Liver (tissue), 9 donors: ENCODE results near the gene WWOX. TPM values are rescaled to one million over a fixed set of nuclear protein-coding genes. Genes with fewer than 3 reads are reported as not detected.

Source experiments
- DNase-seq: peaks from one replicate; pipeline ENCODE4 v3.0.0-alpha.2; 2017; ENCODE audit warnings: low spot score
- H3K27ac ChIP-seq, 2 donors: one replicate each; pipeline ENCODE4 v1.7.0; 2013; ENCODE audit warnings: inconsistent platforms in 2 of 2, low read length in 2 of 2, control low read depth in 1 of 2, low read depth in 1 of 2, mild to moderate bottlenecking in 1 of 2
- H3K27me3 ChIP-seq, 4 donors: one replicate each; pipeline versions ENCODE4 v1.6.1 to v1.7.0; 2013; ENCODE audit warnings: low read length in 3 of 4, inconsistent platforms in 1 of 4, mild to moderate bottlenecking in 1 of 4, moderate library complexity in 1 of 4; ENCODE audit not compliant: control insufficient read depth in 4 of 4, insufficient read depth in 4 of 4
- H3K36me3 ChIP-seq, 4 donors: one replicate each; pipeline versions ENCODE4 v1.6.1 to v1.7.0; 2013; ENCODE audit warnings: low read length in 3 of 4, mild to moderate bottlenecking in 3 of 4, low read depth in 1 of 4, moderate library complexity in 1 of 4; ENCODE audit not compliant: control insufficient read depth in 4 of 4, insufficient read depth in 3 of 4
- H3K4me1 ChIP-seq, 4 donors: one replicate each; pipeline versions ENCODE4 v1.6.1 to v1.7.0; 2013; ENCODE audit warnings: low read length in 3 of 4, mild to moderate bottlenecking in 3 of 4, moderate library complexity in 1 of 4; ENCODE audit not compliant: control insufficient read depth in 4 of 4, insufficient read depth in 4 of 4
- H3K4me3 ChIP-seq, 3 donors: one replicate each; pipeline versions ENCODE4 v1.6.1 to v1.7.0; 2013; ENCODE audit warnings: low read length in 3 of 3, control low read depth in 1 of 3, low read depth in 1 of 3, mild to moderate bottlenecking in 1 of 3
- H3K9ac ChIP-seq, 2 donors: one replicate each; pipeline ENCODE4 v1.7.0; 2013; ENCODE audit warnings: low read length in 2 of 2, mild to moderate bottlenecking in 2 of 2, moderate library complexity in 2 of 2, control low read depth in 1 of 2, low read depth in 1 of 2
- H3K9me3 ChIP-seq, 4 donors: one replicate each; pipeline versions ENCODE4 v1.6.1 to v1.7.0; 2013; ENCODE audit warnings: low read length in 3 of 4; ENCODE audit not compliant: control insufficient read depth in 4 of 4
- EGR1 ChIP-seq, 2 donors: IDR thresholded peaks; 2 replicates each; pipeline ENCODE4 v1.6.1; 2016 to 2018; ENCODE audit warnings: antibody characterized with exemption in 2 of 2, low read depth in 2 of 2
- FOXA1 ChIP-seq: IDR thresholded peaks from 2 replicates; pipeline ENCODE4 v1.6.1; 2016; ENCODE audit warnings: antibody characterized with exemption
- FOXA2 ChIP-seq: IDR thresholded peaks from 2 replicates; pipeline ENCODE4 v1.6.1; 2016; ENCODE audit warnings: antibody characterized with exemption
- GABPA ChIP-seq, 2 donors: IDR thresholded peaks in 1 of 2; conservative IDR thresholded peaks in 1 of 2; 2 replicates each; pipeline ENCODE4 v1.6.1; 2016; ENCODE audit warnings: antibody characterized with exemption in 2 of 2, mild to moderate bottlenecking in 1 of 2, moderate library complexity in 1 of 2
- HNF4A ChIP-seq, 2 donors: conservative IDR thresholded peaks; 2 replicates each; pipeline ENCODE4 v1.6.1; 2016; ENCODE audit warnings: antibody characterized with exemption in 2 of 2, mild to moderate bottlenecking in 2 of 2
- HNF4G ChIP-seq: IDR thresholded peaks from 2 replicates; pipeline ENCODE4 v1.6.1; 2016; ENCODE audit warnings: antibody characterized with exemption
- MAX ChIP-seq: IDR thresholded peaks from 2 replicates; pipeline ENCODE4 v1.6.1; 2016; ENCODE audit warnings: antibody characterized with exemption
- NR2F2 ChIP-seq: IDR thresholded peaks from 2 replicates; pipeline ENCODE4 v1.6.1; 2016; ENCODE audit warnings: antibody characterized with exemption
- RAD21 ChIP-seq, 2 donors: IDR thresholded peaks; 2 replicates each; pipeline ENCODE4 v1.6.1; 2016; ENCODE audit warnings: antibody characterized with exemption in 2 of 2, mild to moderate bottlenecking in 2 of 2
- RXRA ChIP-seq, 2 donors: IDR thresholded peaks; 2 replicates each; pipeline ENCODE4 v1.6.1; 2017 to 2018; ENCODE audit warnings: antibody characterized with exemption in 2 of 2, mild to moderate bottlenecking in 1 of 2
- SP1 ChIP-seq: IDR thresholded peaks from 2 replicates; pipeline ENCODE4 v1.6.1; 2018; ENCODE audit warnings: antibody characterized with exemption, mild to moderate bottlenecking
- TAF1 ChIP-seq: conservative IDR thresholded peaks from 2 replicates; pipeline ENCODE4 v1.6.1; 2016; ENCODE audit warnings: antibody characterized with exemption, mild to moderate bottlenecking
- ZBTB33 ChIP-seq: IDR thresholded peaks from 2 replicates; pipeline ENCODE4 v1.6.1; 2016; ENCODE audit warnings: antibody characterized with exemption
- WGBS: extraction: QIAGEN DNeasy Blood & Tissue Kit; methylation state at CpG from one replicate; pipeline ENCODE4 v1.1.7; 2013; 5-methylcytosine and 5-hydroxymethylcytosine counted together
- polyA plus RNA-seq, 2 donors: library from polyadenylated mRNA; stranded (reverse) in 1 of 2; unstranded in 1 of 2; fragments of 200-250 nt in 1 of 2; fragments of >200 nt in 1 of 2; fragmentation: Nextera tagmentation in 1 of 2; extraction: Ambion mirVana in 1 of 2; gene quantifications; one replicate each; pipeline versions ENCODE4 v1.2.1 to v1.2.3, GENCODE V29; 2013 to 2015
- total RNA-seq, 2 donors: library from RNA; depleted of rRNA; stranded (reverse); fragments of >200 nt; gene quantifications; one replicate each; pipeline ENCODE4 v1.2.3, GENCODE V29; 2014
- TF ChIP-seq, protein P1 (sequence below): IDR thresholded peaks from 2 replicates; pipeline ENCODE4 v1.6.1; 2016; ENCODE audit warnings: antibody characterized with exemption, mild to moderate bottlenecking
- donor health status: healthy.
- donor health status: healthy.
- donor health status: healthy.
- donor health status: healthy.
- donor health status: healthy.

WWOX gene
- total and polyA plus RNA-seq, 4 donors = 9.8 to 46.0 (median 15.3) TPM

DNA sequence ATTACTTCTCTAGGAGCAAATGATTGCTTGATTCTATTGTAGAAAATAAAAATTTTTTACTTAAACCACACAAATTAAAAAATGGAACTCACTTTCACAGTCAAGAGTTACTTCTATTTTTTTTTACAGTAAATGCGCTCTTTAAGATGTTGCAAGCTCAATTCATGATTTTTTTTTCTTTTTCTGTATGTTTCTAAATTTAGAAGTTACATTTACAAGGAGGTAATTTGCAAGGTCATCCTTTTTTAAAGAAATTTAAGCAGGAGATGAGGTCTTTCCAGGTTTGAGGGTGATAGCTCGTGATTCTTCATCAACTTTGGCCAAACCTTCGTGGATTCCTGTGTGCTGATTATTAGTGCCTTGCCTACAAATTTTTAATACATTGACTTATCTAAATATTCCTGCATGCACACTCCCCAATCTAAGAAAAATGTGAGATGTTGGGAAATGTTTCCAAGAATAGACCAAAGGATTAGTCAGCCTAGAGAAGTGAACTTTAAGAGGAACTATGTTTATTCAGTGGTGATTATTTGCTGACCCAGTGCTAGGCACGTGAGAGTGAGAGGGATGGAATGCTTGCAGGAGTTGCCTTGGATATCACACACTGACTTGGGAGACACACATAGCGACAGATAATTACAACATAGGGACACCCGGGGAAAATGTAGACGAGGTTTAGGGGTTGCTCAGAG is 1071.2 kb downstream of the WWOX start:
- WGBS = 78% methylated on average over 7 of the region's 7 CpGs
- DNase-seq = no peak

GRCh38 chr16:79171504-79171903 is 1072.0 kb downstream of the WWOX start:
- Histone ChIP-seq H3K4me1 (no peaks in the 10 kb centered on the region), H3K27ac (no peak overlapping the region), H3K36me3 (no peaks in the 10 kb centered on the region), H3K9ac (no peak overlapping the region), H3K9me3 (peaks cover 0 to 7% (median 0%) of the 10 kb centered on the region in 4 donors), H3K4me3 (no peak overlapping the region), H3K27me3 (no peaks in the 10 kb centered on the region)
- no peak for DNase-seq
- 41% methylated on average over 4 of the region's 4 CpGs for WGBS
- TF ChIP-seq RAD21 (IDR thresholded peaks at IDR 0.05) (no peak), HNF4A (conservative IDR thresholded peaks at IDR 0.05) (no peak), MAX (no peak), FOXA1 (no peak), HNF4G (no peak), TAF1 (no peak), FOXA2 (no peak), EGR1 (IDR thresholded peaks at IDR 0.05; ENCODE audit: low read depth in 2 of 2) (no peak), RXRA (IDR thresholded peaks at IDR 0.05) (no peak), GABPA (IDR thresholded peaks at IDR 0.05 in 1 of 2, conservative IDR thresholded peaks at IDR 0.05 in 1 of 2) (no peak), SP1 (no peak)
- TF ChIP-seq, protein P1, sequence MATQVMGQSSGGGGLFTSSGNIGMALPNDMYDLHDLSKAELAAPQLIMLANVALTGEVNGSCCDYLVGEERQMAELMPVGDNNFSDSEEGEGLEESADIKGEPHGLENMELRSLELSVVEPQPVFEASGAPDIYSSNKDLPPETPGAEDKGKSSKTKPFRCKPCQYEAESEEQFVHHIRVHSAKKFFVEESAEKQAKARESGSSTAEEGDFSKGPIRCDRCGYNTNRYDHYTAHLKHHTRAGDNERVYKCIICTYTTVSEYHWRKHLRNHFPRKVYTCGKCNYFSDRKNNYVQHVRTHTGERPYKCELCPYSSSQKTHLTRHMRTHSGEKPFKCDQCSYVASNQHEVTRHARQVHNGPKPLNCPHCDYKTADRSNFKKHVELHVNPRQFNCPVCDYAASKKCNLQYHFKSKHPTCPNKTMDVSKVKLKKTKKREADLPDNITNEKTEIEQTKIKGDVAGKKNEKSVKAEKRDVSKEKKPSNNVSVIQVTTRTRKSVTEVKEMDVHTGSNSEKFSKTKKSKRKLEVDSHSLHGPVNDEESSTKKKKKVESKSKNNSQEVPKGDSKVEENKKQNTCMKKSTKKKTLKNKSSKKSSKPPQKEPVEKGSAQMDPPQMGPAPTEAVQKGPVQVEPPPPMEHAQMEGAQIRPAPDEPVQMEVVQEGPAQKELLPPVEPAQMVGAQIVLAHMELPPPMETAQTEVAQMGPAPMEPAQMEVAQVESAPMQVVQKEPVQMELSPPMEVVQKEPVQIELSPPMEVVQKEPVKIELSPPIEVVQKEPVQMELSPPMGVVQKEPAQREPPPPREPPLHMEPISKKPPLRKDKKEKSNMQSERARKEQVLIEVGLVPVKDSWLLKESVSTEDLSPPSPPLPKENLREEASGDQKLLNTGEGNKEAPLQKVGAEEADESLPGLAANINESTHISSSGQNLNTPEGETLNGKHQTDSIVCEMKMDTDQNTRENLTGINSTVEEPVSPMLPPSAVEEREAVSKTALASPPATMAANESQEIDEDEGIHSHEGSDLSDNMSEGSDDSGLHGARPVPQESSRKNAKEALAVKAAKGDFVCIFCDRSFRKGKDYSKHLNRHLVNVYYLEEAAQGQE = no peak

More for the DNA sequence above, 1071.2 kb downstream of the WWOX start:
- H3K36me3 ChIP-seq = no peaks in the 10 kb centered on the region
- no peak overlapping the region for H3K4me3 ChIP-seq
- H3K4me1 ChIP-seq = peaks cover 0 to 2% (median under 1%) of the 10 kb centered on the region in 4 donors
- H3K27me3 ChIP-seq = no peaks in the 10 kb centered on the region
- TF ChIP-seq NR2F2 = no peak
- TF ChIP-seq RXRA (IDR thresholded peaks at IDR 0.05) = peak in 1 of 2 donors; percentile 5
- peaks cover 0 to 2% (median 0%) of the 10 kb centered on the region in 4 donors for H3K9me3 ChIP-seq
- H3K27ac ChIP-seq = no peak overlapping the region
- no peak overlapping the region for H3K9ac ChIP-seq

DNA sequence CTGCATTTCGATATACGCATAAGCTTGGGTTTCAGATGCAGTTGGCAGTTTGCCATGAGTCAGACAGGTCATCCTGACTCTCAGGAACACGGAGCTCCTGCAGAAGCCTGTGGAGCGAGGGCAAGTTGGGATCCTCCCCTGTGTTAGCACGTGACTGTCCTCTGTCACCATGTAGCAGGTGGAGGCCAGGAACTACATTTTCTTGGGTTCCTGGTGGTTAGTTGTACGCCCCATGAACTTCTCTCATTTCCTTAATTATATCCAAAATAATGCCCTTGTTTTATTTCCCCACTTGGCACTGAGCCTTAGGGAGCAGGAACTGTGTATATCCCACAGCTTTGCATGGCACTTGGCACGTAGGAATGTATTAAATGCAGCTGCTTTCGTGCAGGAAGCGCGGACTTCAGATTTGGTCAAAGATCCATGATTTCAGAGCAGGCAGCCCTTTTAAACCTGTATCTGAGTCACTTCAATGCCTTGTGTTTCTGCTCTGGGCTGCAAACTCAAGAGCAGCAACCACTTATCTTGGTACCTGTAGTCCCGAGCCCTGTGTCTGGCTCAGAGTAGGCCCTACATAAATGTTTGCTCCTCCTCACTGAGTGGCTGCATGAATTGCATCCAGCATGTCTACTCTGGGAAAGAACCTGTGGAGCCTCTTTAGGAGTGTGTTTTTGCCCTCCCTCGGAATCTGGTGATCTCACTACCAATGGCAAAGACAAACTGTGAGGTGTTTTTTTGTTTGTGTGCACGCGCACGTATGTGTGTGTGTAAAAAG is 1072.7 kb downstream of the WWOX start:
- WGBS = 84% methylated on average over 15 of the region's 15 CpGs
- H3K36me3 ChIP-seq = no peaks in the 10 kb centered on the region
- no peak overlapping the region for H3K4me3 ChIP-seq
- H3K27ac ChIP-seq = no peak overlapping the region
- peaks cover 0 to 7% (median 0%) of the 10 kb centered on the region in 4 donors for H3K9me3 ChIP-seq
- no peak for TF ChIP-seq ZBTB33
- TF ChIP-seq NR2F2 = peak; percentile 12
- H3K27me3 ChIP-seq = no peaks in the 10 kb centered on the region
- no peak overlapping the region for H3K9ac ChIP-seq
- no peaks in the 10 kb centered on the region for H3K4me1 ChIP-seq
- DNase-seq = no peak
